AG04449 (cell line): Measurements from ENCODE around the gene PDCD11.
"Not testable (repeated sequence)": the region's sequence is repeated elsewhere in the genome, so short reads cannot be mapped to it uniquely, and the experiment has no call there.

Experiments
- CTCF ChIA-PET: fragments of 350-600 bp; formaldehyde crosslinking; extraction: SDS; loops from one replicate; lab custom pipeline; 2021; ENCODE audit warnings: antibody characterized with exemption; lab: Yijun Ruan, JAX
- POLR2A ChIA-PET: fragments of 400-600, 350-600 bp; formaldehyde crosslinking; extraction: SDS; loops from one replicate; lab custom pipeline; 2020; ENCODE audit warnings: antibody characterized with exemption, inconsistent platforms; lab: Yijun Ruan, JAX
- DNase-seq: peaks from one replicate; pipeline ENCODE4 v3.0.0-alpha.2; 2010; ENCODE audit warnings: low read depth, low spot score
- H3K4me3 ChIP-seq: 2 replicates; pipeline ENCODE4 v1.5.1; 2011; ENCODE audit warnings: low read depth, mild to moderate bottlenecking, control low read depth, low read length
- CTCF ChIP-seq: IDR thresholded peaks from one replicate; pipeline ENCODE4 v1.5.1; 2011; ENCODE audit warnings: mild to moderate bottlenecking, moderate library complexity, low read length, control low read depth, inconsistent platforms; ENCODE audit not compliant: insufficient read depth; ENCODE audit errors: missing control alignments

Gene PDCD11

DNA sequence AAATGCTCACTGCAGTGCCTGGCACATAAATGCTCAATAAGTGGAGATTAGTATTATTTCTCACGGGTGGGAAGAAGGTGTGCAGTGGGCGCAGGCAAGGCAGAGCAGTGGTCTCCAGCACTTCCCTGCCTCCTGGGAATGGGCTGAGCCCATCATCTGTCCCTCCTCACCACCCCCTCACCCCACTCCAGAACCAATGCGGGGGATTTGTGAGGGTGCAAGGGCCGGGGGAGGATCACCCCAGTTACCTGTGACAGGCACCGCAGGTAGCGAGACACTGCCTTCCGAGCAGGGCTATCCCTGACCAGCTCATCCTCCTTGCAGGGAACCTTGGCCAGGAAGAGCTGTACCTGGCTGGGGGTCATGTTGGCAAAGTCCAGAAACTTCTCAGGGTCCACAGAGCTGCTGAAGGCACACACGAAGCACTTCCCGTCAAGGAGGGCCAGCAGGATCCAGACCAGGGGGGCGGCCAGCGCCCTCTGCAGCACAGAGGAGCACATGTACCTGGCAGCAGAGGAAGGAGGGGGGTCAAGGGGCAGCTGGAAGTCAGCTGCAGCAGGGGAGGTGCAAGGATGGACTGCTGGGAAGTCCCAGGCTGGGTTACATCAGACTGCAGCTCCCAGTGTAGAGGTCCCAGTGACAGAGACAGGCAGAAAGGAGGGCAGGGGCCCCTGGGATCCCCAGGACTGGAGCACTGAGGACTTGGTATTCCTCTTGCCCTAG lies 79.8 kb downstream of the PDCD11 start:
- no peak overlapping the region for H3K4me3 ChIP-seq
- POLR2A ChIA-PET, result no interaction called here

GRCh38 chr10:103478671-103479070 lies 82.2 kb downstream of the PDCD11 start:
- no peak for DNase-seq
- no peak overlapping the region for H3K4me3 ChIP-seq
- TF ChIP-seq CTCF, result no peak
- CTCF ChIA-PET, result interaction anchor here (0.8 to 11.0 kb wide), 5 partner anchors 6 to 63 kb away, joined by 3 to 83 read pairs (median 4); partner anchors contain the start of gene NEURL1
- POLR2A ChIA-PET, result no interaction called here

More for the DNA sequence above, 79.8 kb downstream of the PDCD11 start:
- CTCF ChIA-PET, result interaction anchor here (0.9 to 11.0 kb wide), 7 partner anchors 8 to 80 kb away, joined by 3 to 83 read pairs (median 5); partner anchors contain the start of genes ATP5MK and PDCD11
- DNase-seq, result no peak
- TF ChIP-seq CTCF, result peak; percentile 17

DNA sequence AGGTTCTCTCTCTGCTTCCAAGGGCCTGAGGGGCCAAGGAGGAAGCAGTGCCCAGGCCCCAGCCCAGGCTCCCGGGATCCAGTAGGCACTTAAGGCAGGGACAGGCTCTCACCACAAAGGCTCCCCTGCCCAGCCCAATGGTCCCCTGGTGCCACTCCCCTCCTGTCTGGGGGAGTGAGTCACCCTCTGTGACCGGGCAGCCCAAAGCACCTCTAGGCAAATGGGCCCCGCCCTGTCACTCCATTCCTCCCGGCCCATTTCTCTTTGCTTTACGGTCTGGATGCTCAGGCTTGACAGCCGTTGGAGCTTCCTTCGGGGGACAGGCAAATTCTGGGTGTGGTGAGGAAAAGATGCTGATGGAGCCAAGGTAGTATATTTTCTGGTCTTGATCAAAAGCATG lies 82.7 kb downstream of the PDCD11 start, which contains the start of gene CALHM3:
TSS of gene CALHM3 (minus strand) at position 106 of the 400 bp plus-strand sequence. CDS start 208 bp downstream, outside the sequence.
- ChIA-PET CTCF (interaction anchor here (0.8 to 1.1 kb wide), 2 partner anchors 9 to 13 kb away, joined by 3 read pairs; no protein-coding TSS in a partner anchor), POLR2A (no interaction called here)
- H3K4me3 ChIP-seq, result no peak within 1 kb of the TSS
- DNase-seq, result no peak
- no peak for TF ChIP-seq CTCF

DNA sequence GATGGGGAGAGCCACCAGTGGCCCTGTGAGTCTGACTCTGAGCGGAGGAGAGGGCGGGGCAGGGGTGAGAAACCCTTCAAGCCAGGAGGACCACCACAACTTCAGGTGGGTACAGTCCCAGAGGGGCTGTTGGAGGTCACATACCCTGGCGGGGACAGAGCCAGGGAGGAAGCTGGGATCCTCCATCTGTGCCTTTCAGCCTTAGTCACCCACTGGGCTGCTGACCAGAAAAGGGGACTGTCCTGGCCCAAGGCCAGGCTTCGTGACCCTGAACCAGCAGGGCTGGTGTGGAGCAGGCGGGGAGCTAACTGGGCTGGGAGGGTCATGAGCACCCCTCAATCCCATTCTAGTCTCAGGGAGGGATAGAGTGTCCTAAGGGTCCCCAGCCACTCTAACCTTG lies 84.1 kb downstream of the PDCD11 start:
- ChIA-PET CTCF (interaction anchor here (0.9 to 2.4 kb wide), 15 partner anchors 9 to 71 kb away, joined by 3 to 40 read pairs (median 4); partner anchors contain the start of genes CALHM2 and NEURL1), POLR2A (no interaction called here)
- no peak for TF ChIP-seq CTCF
- no peak for DNase-seq
- H3K4me3 ChIP-seq, result no peak overlapping the region

GRCh38 chr10:103481974-103482531 lies 85.6 kb downstream of the PDCD11 start:
- no peak overlapping the region for H3K4me3 ChIP-seq
- ChIA-PET CTCF (interaction anchor here (0.9 to 5.3 kb wide), 16 partner anchors 9 to 111 kb away, joined by 3 to 250 read pairs (median 6); no protein-coding TSS in a partner anchor), POLR2A (no interaction called here)
- TF ChIP-seq CTCF, result peak; percentile 72
- no peak for DNase-seq

DNA sequence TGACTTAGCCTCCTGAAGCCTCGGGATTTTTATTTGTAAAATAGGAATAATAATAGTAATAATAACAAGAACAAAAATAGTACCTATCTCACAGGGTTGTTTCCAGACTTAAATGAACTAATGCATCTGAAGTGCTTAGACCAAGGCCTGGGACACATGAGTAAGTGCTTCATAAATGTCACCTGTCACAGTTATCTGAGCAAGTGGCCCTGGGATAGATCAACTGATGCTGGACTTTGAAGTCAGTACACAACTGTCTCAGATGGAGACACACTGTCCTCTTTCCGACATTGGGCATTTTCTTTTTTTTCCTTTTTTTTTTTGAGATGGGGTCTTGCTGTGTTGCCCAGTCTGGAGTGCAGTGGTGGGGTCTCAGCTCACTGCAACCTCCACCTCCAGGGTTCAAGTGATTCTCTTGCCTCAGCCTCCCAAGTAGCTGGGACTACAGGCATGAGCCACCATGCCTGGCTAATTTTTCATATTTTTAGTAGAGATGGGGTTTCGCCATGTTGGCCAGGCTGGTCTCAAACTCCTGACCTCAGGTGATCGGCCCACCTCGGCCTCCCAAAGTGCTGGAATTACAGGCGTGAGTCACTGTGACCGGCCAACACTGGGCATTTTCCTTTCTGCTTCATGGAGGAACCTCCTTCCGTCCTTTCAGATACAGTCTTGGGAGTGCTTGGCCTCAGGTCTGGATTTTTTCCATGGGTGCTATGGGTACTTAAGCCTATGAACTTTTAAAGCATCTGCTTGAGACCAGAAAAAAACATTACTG lies 90.4 kb downstream of the PDCD11 start:
- CTCF ChIA-PET, result interaction anchor here (1.1 to 5.4 kb wide), 16 partner anchors 14 to 242 kb away, joined by 3 to 250 read pairs (median 7); partner anchors contain the start of gene CALHM2
- H3K4me3 ChIP-seq, DNase-seq, POLR2A ChIA-PET: not testable (repeated sequence)
